MM.1S (cell line): ENCODE measurements around the gene PTPRA.

Source experiments
- DNase-seq: peaks from one replicate; pipeline ENCODE4 v3.0.0-alpha.2; 2015
- H2AFZ ChIP-seq: fragments of 300-600 bp; sonication (generic); 2 replicates; pipeline ENCODE4 v1.6.0; 2016; ENCODE audit warnings: antibody characterized with exemption, low read length
- H3F3A ChIP-seq: fragments of 300-600 bp; sonication (generic); 2 replicates; pipeline ENCODE4 v1.6.1; 2016; ENCODE audit warnings: mild to moderate bottlenecking, antibody characterized with exemption, low read length, moderate library complexity, mixed read lengths; ENCODE audit not compliant: insufficient read depth
- H3K27ac ChIP-seq: fragments of 300-600 bp; sonication (generic); 2 replicates; pipeline ENCODE4 v1.5.1; 2016; ENCODE audit warnings: mild to moderate bottlenecking, low read length
- H3K27me3 ChIP-seq: fragments of 300-600 bp; sonication (generic); replicated peaks from 2 replicates; pipeline ENCODE4 v1.6.0; 2016; ENCODE audit warnings: low read length; ENCODE audit not compliant: insufficient read depth
- H3K36me3 ChIP-seq: fragments of 300-600 bp; sonication (generic); replicated peaks from 2 replicates; pipeline ENCODE4 v1.6.1; 2016; ENCODE audit warnings: mild to moderate bottlenecking, low read length, mixed read lengths; ENCODE audit not compliant: insufficient read depth
- H3K4me1 ChIP-seq: fragments of 300-600 bp; sonication (generic); 2 replicates; pipeline ENCODE4 v1.6.1; 2016; ENCODE audit warnings: low read length, mixed read lengths
- H3K4me2 ChIP-seq: fragments of 300-600 bp; sonication (generic); 2 replicates; pipeline ENCODE4 v1.6.0; 2016; ENCODE audit warnings: low read depth, low read length
- H3K4me3 ChIP-seq: fragments of 300-600 bp; sonication (generic); 2 replicates; pipeline ENCODE4 v1.5.1; 2016; ENCODE audit warnings: low read length, mixed read lengths
- H3K79me2 ChIP-seq: fragments of 300-600 bp; sonication (generic); 2 replicates; pipeline ENCODE4 v1.6.1; 2016; ENCODE audit warnings: mixed run types, low read length, mixed read lengths
- H3K9ac ChIP-seq: fragments of 300-600 bp; sonication (generic); 2 replicates; pipeline ENCODE4 v1.6.1; 2016; ENCODE audit warnings: low read length, mixed read lengths
- H3K9me2 ChIP-seq: fragments of 300-600 bp; sonication (generic); replicated peaks from 2 replicates; pipeline ENCODE4 v1.6.1; 2016; ENCODE audit warnings: mild to moderate bottlenecking, low read length, mixed read lengths; ENCODE audit not compliant: insufficient read depth
- H3K9me3 ChIP-seq: fragments of 300-600 bp; sonication (generic); replicated peaks from 2 replicates; pipeline ENCODE4 v1.6.1; 2016; ENCODE audit warnings: mild to moderate bottlenecking, low read length, mixed read lengths; ENCODE audit not compliant: insufficient read depth
- H4K20me1 ChIP-seq: fragments of 300-600 bp; sonication (generic); 2 replicates; pipeline ENCODE4 v1.6.1; 2016; ENCODE audit warnings: mild to moderate bottlenecking, low read length, moderate library complexity, mixed read lengths; ENCODE audit not compliant: insufficient read depth
- EZH2 ChIP-seq: fragments of 300-600 bp; sonication (generic); optimal IDR thresholded peaks from 2 replicates; pipeline ENCODE3; 2017; ENCODE audit warnings: low read depth, mild to moderate bottlenecking, antibody characterized with exemption, low read length, mixed read lengths
- EZH2phosphoT487 ChIP-seq: fragments of 300-600 bp; sonication (generic); IDR thresholded peaks from 2 replicates; pipeline ENCODE4 v1.6.1; 2018; ENCODE audit warnings: antibody characterized with exemption, low read length
- TF ChIP-seq, protein P1 (sequence below): fragments of 300-600 bp; sonication (generic); IDR thresholded peaks from 2 replicates; pipeline ENCODE4 v1.5.1; 2016; ENCODE audit warnings: antibody characterized with exemption, low read length, mixed read lengths

PTPRA gene

DNA sequence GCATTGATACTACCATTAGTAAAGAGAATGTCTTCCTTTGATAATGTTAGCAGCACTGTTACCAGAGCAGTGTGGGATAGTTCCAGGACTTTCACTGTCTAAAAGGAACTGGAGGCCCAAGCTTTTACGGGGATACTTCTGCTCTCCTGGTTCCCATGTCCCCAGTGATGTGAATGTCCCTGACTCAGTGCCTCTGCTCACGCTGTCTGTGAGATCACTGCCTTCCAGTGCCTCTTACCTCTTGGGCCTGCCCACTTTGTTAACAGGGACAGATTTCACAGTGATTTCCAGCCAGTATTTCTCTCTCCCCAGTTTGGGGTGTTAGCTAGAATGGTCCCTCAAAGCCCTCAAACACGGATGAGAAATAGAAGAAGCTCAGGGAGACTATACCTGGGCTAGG, 14.4 kb downstream of the PTPRA start:
- no peak overlapping the region for H3K27ac ChIP-seq
- no peaks in the 10 kb centered on the region for H3F3A ChIP-seq
- TF ChIP-seq EZH2 (no peak), EZH2phosphoT487 (no peak)
- TF ChIP-seq, protein P1, sequence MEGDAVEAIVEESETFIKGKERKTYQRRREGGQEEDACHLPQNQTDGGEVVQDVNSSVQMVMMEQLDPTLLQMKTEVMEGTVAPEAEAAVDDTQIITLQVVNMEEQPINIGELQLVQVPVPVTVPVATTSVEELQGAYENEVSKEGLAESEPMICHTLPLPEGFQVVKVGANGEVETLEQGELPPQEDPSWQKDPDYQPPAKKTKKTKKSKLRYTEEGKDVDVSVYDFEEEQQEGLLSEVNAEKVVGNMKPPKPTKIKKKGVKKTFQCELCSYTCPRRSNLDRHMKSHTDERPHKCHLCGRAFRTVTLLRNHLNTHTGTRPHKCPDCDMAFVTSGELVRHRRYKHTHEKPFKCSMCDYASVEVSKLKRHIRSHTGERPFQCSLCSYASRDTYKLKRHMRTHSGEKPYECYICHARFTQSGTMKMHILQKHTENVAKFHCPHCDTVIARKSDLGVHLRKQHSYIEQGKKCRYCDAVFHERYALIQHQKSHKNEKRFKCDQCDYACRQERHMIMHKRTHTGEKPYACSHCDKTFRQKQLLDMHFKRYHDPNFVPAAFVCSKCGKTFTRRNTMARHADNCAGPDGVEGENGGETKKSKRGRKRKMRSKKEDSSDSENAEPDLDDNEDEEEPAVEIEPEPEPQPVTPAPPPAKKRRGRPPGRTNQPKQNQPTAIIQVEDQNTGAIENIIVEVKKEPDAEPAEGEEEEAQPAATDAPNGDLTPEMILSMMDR: no peak
- H3K4me3 ChIP-seq: no peak overlapping the region
- H3K27me3 ChIP-seq: no peaks in the 10 kb centered on the region
- no peak overlapping the region for H3K9ac ChIP-seq
- H3K9me2 ChIP-seq: no peaks in the 10 kb centered on the region
- H4K20me1 ChIP-seq: peaks cover 2% of the 10 kb centered on the region; the same call in 1 of the 2 replicates
- no peak overlapping the region for H3K4me2 ChIP-seq
- no peak overlapping the region for H2AFZ ChIP-seq
- peaks cover 94% of the 10 kb centered on the region for H3K79me2 ChIP-seq
- no peak for DNase-seq
- no peaks in the 10 kb centered on the region for H3K4me1 ChIP-seq
- no peaks in the 10 kb centered on the region for H3K9me3 ChIP-seq
- H3K36me3 ChIP-seq: no peaks in the 10 kb centered on the region

DNA sequence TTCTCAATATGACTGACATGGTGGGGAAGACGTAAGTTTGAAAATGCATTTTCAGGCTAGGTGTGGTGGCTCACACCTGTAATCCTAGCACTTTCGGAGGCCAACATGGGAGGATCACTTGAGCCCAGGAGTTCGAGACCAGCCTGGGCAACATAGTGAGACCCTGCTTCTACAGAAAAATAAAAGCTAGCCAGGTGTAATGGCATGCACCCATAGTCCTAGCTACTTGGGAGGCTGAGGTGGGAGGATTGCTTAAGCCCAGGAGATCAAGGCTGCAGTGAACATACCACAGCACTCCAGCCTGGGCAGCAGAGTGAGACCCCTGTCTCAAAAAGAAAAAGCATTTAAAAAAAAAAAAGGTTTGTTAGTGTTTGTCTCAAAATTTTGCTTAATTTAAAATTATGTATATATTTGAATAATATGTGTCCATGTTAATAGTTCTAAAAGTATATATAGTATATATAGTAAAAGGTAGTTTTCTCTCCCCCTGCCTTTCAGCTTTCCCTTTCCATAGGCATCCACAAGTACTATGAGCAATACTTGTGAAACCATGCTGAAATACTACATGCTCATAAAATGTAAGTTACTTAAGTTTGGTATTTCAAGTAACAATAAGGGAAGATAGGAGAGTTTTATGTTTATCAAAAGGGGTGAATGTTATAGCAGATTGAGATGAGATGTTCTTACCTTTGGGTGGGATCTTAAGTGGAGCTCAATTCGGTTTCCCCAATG, 15.1 kb downstream of the PTPRA start:
- DNase-seq: no peak
- Histone ChIP-seq H3K9me3 (no peaks in the 10 kb centered on the region), H3K4me1 (no peaks in the 10 kb centered on the region), H3K4me2 (no peak overlapping the region), H3F3A (no peaks in the 10 kb centered on the region), H4K20me1 (peaks cover 2% of the 10 kb centered on the region; the same call in 1 of the 2 replicates), H3K27ac (no peak overlapping the region), H3K27me3 (no peaks in the 10 kb centered on the region), H3K79me2 (peaks cover 96% of the 10 kb centered on the region), H3K4me3 (no peak overlapping the region), H2AFZ (no peak overlapping the region), H3K36me3 (no peaks in the 10 kb centered on the region), H3K9me2 (no peaks in the 10 kb centered on the region), H3K9ac (no peak overlapping the region)
- no peak for TF ChIP-seq EZH2

DNA sequence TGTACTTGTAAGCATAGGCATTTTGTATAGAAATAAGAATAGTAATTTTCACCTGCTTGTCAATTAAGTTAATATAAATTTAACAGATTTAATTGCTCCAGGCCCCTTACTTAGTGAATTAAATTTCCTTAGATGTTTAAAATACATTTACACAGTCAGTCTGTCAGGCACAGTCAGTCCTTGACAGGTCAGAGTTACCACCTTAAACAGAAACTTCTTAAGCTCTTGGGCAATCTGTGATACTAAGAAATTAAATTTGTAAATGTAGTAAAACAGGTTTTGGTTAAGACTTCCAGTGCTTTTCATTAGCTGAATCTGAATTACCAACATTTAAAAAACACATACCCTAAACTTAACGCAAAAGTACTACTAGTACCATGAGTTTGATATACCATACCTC, 15.9 kb downstream of the PTPRA start:
- Histone ChIP-seq H4K20me1 (peaks cover 2% of the 10 kb centered on the region; the same call in 1 of the 2 replicates), H2AFZ (no peak overlapping the region), H3K9ac (no peak overlapping the region), H3K4me2 (no peak overlapping the region), H3K36me3 (no peaks in the 10 kb centered on the region), H3F3A (no peaks in the 10 kb centered on the region), H3K27me3 (no peaks in the 10 kb centered on the region), H3K4me1 (no peaks in the 10 kb centered on the region), H3K79me2 (peaks cover 95% of the 10 kb centered on the region), H3K4me3 (no peak overlapping the region), H3K9me3 (no peaks in the 10 kb centered on the region), H3K9me2 (no peaks in the 10 kb centered on the region), H3K27ac (no peak overlapping the region)
- TF ChIP-seq, protein P1: no peak
- TF ChIP-seq EZH2phosphoT487 (no peak), EZH2 (no peak)
- DNase-seq: no peak

DNA sequence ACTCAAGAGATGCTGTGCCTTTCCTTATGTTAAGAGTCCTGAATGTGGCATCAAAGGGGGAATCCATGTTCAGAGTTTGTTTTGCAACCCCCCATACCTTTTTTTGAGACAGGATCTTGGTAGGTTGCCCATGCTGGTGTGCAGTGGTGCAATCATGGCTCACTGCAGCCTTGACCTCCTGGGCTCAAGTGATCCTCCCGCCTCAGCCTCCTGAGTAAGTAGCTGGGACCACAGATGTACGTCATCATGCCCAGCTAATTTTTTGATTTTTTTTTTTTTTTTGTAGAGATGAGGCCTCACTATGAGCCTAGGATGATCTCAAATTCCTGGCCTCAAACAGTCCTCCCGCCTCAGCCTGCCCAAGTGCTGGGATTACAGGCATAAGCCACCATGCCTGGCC, 16.5 kb downstream of the PTPRA start:
- no peak for TF ChIP-seq EZH2phosphoT487
- TF ChIP-seq, protein P1: no peak
- TF ChIP-seq EZH2: no peak
- Histone ChIP-seq H3K36me3 (no peaks in the 10 kb centered on the region), H3K27ac (no peak overlapping the region), H3K79me2 (peaks cover 96% of the 10 kb centered on the region), H3K9me3 (no peaks in the 10 kb centered on the region), H4K20me1 (peaks cover 2% of the 10 kb centered on the region; the same call in 1 of the 2 replicates), H3K9ac (no peak overlapping the region), H3K4me3 (no peak overlapping the region), H3K4me2 (no peak overlapping the region), H3K27me3 (no peaks in the 10 kb centered on the region), H2AFZ (no peak overlapping the region), H3K9me2 (no peaks in the 10 kb centered on the region), H3K4me1 (no peaks in the 10 kb centered on the region), H3F3A (no peaks in the 10 kb centered on the region)
- no peak for DNase-seq
